GM18499 (cell line): ENCODE results near the gene CBLN3.

Experiments used
- ATAC-seq: cut with Tn5 transposase; IDR thresholded peaks from one replicate; pipeline ENCODE4 v1.9.1; 2021; ENCODE audit warnings: moderate number of reproducible peaks; ENCODE audit not compliant: insufficient read depth, unreplicated experiment

The CBLN3 gene

GRCh38 chr14:24439830-24440605 is 10.6 kb upstream of the CBLN3 start:
- no peak for ATAC-seq

- ATAC-seq: no peak
Observed at GRCh38 chr14:24439257-24439656, 9.8 kb upstream of the CBLN3 start.

- ATAC-seq: no peak
Observed at GRCh38 chr14:24438223-24439097, 9.0 kb upstream of the CBLN3 start.

DNA sequence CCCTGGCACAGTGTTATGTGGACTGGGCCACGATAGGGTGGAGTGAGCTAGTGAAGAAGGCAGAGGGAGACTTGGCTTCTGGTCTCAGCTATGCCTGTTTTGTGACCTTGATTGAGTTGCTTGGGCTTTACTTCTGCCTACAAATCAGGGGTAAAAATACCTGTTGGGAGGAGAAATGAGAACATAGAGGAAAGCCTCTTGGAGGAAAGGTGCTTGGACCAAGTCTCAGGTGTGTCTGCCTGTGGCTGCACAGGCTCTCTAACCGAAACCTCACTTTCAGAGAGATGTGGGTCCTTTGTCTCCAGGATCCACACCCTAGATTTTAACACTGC is 8.2 kb upstream of the CBLN3 start:
- ATAC-seq: no peak

DNA sequence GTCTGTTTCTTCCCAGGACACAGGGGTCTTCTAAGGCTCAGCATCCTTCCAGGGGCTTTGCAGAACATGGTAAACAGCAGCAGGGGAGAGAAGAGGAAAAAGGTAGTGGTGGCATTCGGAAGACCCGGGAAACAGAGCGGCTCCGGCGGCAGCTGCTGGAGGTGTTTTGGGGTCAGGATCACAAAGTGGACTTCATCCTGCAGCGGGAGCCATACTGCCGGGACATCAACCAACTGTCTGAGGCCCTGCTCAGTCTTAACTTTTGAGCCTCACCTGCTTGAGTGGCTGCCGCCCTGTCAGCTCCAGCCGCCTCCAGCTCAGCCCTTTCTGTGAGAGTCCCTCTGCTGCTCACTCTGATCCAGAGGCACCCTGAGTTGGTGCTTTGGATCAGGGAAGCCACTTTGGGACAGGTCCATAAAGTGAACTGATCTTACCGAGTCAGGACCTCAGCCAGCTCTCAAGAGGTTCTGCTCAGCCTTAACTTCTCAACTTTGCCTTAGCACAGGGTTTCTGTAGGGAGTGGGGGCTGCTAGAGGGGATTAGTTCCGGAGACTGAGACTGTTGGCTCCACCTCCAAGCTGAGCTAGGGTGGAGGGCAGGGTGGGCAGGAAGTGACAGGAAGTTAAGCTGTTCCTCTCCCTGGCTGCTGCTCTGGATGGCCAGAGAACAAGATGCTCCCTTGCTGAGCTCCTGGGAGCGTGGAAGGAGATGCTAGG is 7.7 kb upstream of the CBLN3 start:
- ATAC-seq: no peak

- no peak for ATAC-seq
Observed at GRCh38 chr14:24436355-24437019, 7.0 kb upstream of the CBLN3 start.

GRCh38 chr14:24435998-24436354 is 6.5 kb upstream of the CBLN3 start:
- ATAC-seq: no peak

DNA sequence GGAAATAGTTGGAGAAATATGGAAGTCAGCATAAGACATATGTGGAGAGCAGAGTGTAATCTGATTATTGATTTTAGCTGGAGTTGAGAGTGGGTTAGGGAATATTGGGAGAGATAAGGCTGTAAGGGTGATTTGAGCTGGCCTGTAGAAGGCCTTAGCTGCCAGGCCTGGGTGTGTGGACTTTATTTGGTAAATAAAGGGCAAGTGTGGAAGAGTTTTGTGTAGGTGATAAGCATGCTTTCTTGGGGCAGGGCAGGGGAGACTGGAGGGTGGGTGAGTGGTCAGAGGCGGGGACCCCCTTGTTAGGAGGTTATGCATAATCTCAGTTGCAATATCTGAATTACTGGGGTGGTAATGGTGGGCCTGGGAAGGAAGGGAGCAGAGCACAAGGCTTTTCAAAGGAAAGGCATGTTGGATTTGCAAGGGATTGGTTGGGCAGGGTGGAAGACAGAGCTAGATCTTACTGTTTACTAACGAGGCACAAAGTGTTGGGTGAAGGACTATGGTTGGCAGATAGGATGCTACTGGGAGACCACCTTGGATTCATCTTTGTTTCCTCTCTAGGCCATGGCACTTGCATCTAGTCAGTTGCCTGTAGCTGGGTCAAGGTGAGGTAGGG is 5.8 kb upstream of the CBLN3 start:
- no peak for ATAC-seq

DNA sequence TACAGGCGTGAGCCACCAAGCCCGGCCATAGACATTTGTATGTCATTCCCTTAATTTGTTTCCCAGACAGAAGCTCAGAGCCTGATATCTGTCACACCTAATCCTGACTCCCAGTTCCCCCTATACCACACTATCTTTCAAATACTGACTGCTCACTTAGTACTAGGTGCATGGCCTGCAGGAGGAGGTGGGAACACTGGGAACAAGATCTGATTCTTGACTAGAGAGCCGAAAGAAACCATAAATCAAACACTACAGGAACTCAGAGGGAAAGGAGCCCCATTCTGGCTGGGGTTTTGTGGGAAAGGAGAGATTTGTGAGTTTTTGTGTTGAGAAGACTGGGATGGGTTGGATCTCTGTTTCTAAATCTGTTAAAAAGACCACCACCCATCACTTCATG is 5.2 kb upstream of the CBLN3 start:
- no peak for ATAC-seq

DNA sequence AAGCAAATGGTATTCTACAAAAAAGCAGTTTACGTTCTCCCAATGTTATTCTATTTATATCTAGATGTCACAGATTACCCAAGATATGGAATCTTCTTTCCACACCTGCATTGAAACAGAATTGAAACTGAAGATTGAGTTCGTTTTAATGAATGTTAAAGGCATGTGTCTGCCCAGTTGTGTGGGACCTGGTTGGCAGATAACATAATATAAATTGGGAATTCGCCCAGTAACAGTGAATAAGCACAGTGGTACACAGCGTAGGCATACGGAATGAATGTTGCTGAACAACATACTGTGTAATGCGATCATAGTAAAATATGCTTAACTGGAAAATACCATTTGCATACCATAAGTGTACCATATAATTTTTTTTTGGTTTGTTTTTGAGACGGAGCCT is 4.6 kb upstream of the CBLN3 start:
- no peak for ATAC-seq

- ATAC-seq: no peak
Observed at GRCh38 chr14:24432259-24433131, 3.0 kb upstream of the CBLN3 start.

- ATAC-seq: peak; percentile 29
Observed at GRCh38 chr14:24431569-24432258, 2.2 kb upstream of the CBLN3 start.

GRCh38 chr14:24430682-24431568 is 1.5 kb upstream of the CBLN3 start:
- ATAC-seq: no peak

DNA sequence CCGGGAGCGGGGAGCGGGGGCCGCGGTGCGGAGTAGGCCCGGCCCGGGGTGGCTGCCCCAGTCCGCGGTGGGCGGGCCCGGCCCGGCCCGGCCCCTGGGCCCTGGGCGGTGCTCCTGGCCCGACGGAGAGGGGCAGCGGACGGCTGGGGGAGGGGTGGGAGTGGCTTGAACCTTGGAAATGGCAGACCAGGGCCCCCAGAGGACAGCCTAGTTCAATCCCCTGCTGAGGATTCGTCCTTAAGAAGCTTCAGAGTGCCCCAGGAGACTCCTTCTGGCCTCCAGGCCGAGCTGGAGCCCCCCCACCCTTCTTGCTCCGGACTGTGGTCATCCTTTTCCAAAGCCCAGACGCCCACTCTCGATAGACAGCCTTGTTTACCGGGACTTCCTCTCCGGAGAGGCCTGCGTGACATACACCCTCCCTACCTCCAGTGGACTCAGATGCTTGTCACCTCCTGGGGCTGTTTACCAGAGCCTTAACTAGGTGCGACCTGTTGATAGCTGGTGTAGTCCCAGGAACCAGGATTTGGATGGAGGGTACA is 744 bp upstream of the CBLN3 start:
- peak; percentile 33 for ATAC-seq

- no peak for ATAC-seq
Observed at GRCh38 chr14:24428628-24429394, 657 bp downstream of the CBLN3 start.

DNA sequence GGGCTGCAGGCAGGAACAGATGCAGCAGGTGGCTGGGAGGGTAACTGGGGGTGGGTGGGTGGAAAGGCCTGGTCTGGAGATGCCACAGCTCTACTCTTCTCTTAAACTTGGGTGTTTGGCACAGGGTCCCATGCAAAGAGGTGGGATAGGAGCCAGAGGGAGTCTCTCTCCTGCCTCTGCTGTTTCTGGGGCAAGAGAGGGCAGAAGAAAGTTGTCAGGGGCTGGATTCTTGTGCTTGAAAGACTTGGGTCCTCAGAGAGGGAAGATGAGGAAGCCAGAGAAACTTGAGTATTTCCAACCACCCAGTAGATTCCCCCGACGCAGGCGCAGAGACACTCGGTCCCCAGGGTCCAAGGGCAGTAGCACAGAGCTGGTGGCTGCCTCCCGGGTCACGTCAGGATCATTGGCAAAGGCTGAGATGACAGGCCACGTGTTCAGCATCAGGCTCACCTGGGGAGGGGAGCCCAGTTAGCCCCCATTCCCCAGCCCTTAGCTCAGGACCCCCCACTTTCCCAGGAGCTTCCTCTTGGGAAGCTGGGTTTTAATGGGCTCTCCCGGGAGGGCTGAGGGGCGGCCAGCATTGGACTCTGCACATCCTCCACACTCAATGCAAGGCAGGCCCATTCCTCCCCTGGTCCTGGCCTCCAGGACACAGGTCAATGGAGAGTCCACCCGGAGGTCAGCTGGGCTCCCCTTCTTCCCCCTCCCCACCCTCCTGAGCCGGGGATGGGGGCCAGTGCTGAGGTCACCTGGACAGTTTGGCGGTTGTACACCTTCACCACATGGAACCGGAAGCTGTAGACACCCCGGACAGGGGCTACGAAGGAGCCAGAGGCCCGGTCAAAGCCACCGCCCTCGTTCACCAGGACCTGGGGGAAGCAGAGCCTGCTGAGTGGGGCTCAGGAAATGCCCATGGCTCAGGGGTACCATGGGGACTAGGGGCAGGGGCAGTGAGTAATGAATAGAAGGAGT is 1.6 kb downstream of the CBLN3 start:
- ATAC-seq: no peak
